ENCODE data around the gene ARHGAP6.

ARHGAP6 gene

GRCh38 chrX:11461201-11462001 lies 204.3 kb downstream of the ARHGAP6 start:
- no peak for DNase-seq (ENCODE audit: low read depth in 2 of 2)

- DNase-seq (ENCODE audit: low read depth in 2 of 2): no peak
Observed at GRCh38 chrX:11460347-11460746, 205.4 kb downstream of the ARHGAP6 start.

GRCh38 chrX:11458170-11458569 lies 207.6 kb downstream of the ARHGAP6 start:
- DNase-seq (ENCODE audit: low read depth in 2 of 2): no peak

- DNase-seq (ENCODE audit: low read depth in 2 of 2): no peak
Observed at GRCh38 chrX:11451151-11451550, 214.6 kb downstream of the ARHGAP6 start.

- DNase-seq (ENCODE audit: low read depth in 2 of 2): no peak
Observed at GRCh38 chrX:11450354-11450753, 215.4 kb downstream of the ARHGAP6 start.

- DNase-seq (ENCODE audit: low read depth in 2 of 2): no peak
Observed at GRCh38 chrX:11449613-11450012, 216.1 kb downstream of the ARHGAP6 start.

- no peak for DNase-seq (ENCODE audit: low read depth in 2 of 2)
Observed at GRCh38 chrX:11447418-11447817, 218.3 kb downstream of the ARHGAP6 start.

GRCh38 chrX:11446949-11447348 lies 218.8 kb downstream of the ARHGAP6 start:
- DNase-seq (ENCODE audit: low read depth in 2 of 2): no peak

- DNase-seq (ENCODE audit: low read depth in 2 of 2): no peak
Observed at GRCh38 chrX:11446336-11446735, 219.4 kb downstream of the ARHGAP6 start.

GRCh38 chrX:11445540-11445939 lies 220.2 kb downstream of the ARHGAP6 start:
- DNase-seq (ENCODE audit: low read depth in 2 of 2): no peak

- DNase-seq (ENCODE audit: low read depth in 2 of 2): no peak
Observed at GRCh38 chrX:11444052-11444451, 221.7 kb downstream of the ARHGAP6 start.

GRCh38 chrX:11439846-11440245 lies 225.9 kb downstream of the ARHGAP6 start:
- DNase-seq (ENCODE audit: low read depth in 2 of 2): no peak

GRCh38 chrX:11438767-11439166 lies 227.0 kb downstream of the ARHGAP6 start:
- DNase-seq (ENCODE audit: low read depth in 2 of 2): no peak

- no peak for DNase-seq (ENCODE audit: low read depth in 2 of 2)
Observed at GRCh38 chrX:11438380-11438723, 227.4 kb downstream of the ARHGAP6 start.

GRCh38 chrX:11437642-11438379 lies 227.9 kb downstream of the ARHGAP6 start:
- DNase-seq (ENCODE audit: low read depth in 2 of 2): no peak

- no peak for DNase-seq (ENCODE audit: low read depth in 2 of 2)
Observed at GRCh38 chrX:11435568-11435967, 230.2 kb downstream of the ARHGAP6 start.

GRCh38 chrX:11434607-11435006 lies 231.1 kb downstream of the ARHGAP6 start:
- DNase-seq (ENCODE audit: low read depth in 2 of 2): no peak

- DNase-seq (ENCODE audit: low read depth in 2 of 2): no peak
Observed at GRCh38 chrX:11431786-11432185, 233.9 kb downstream of the ARHGAP6 start.

- no peak for DNase-seq (ENCODE audit: low read depth in 2 of 2)
Observed at GRCh38 chrX:11430271-11430670, 235.4 kb downstream of the ARHGAP6 start.

- DNase-seq (ENCODE audit: low read depth in 2 of 2): no peak
Observed at GRCh38 chrX:11429538-11430085, 236.1 kb downstream of the ARHGAP6 start.

- DNase-seq (ENCODE audit: low read depth in 2 of 2): no peak
Observed at GRCh38 chrX:11427453-11428071, 238.2 kb downstream of the ARHGAP6 start.

GRCh38 chrX:11426712-11427452 lies 238.8 kb downstream of the ARHGAP6 start:
- DNase-seq (ENCODE audit: low read depth in 2 of 2): no peak
